SK-N-SH (cell line): Measurements from ENCODE around the gene SCTR. TPM values are rescaled to one million over a fixed set of nuclear protein-coding genes. Genes with fewer than 3 reads are reported as not detected.

Experiments
- CTCF ChIA-PET: fragments of 300-600, 350-600 bp; formaldehyde crosslinking; extraction: SDS; loops from one replicate; lab custom pipeline; 2021; lab: Yijun Ruan, JAX
- POLR2A ChIA-PET: fragments of 350-600 bp; sonication (Branson Sonifier 250); formaldehyde crosslinking; extraction: SDS; loops from one replicate; lab custom pipeline; 2020; ENCODE audit warnings: antibody characterized with exemption, inconsistent platforms; lab: Yijun Ruan, JAX
- DNase-seq: peaks from one replicate; pipeline ENCODE4 v3.0.0; 2012
- H2AFZ ChIP-seq: fragments of 200-600 bp; sonication (generic); 2 replicates; pipeline ENCODE4 v1.8.1; 2016; ENCODE audit warnings: antibody characterized with exemption, mild to moderate bottlenecking, low read depth
- H3F3A ChIP-seq: fragments of 200-600 bp; sonication (generic); replicated peaks from 2 replicates; pipeline ENCODE3; 2016; ENCODE audit warnings: antibody characterized with exemption, mild to moderate bottlenecking; ENCODE audit not compliant: insufficient read depth
- H3K27ac ChIP-seq, 2 experiments: fragments of 200-500 bp in 1 of 2; fragments of 200-600 bp in 1 of 2; sonication (Bioruptor generic) in 1 of 2; sonication (generic), shearing (Covaris generic) in 1 of 2; 2 replicates each; pipeline versions ENCODE4 v1.5.1 to v1.6.1; 2014 to 2016; ENCODE audit warnings: low read depth in 2 of 2, inconsistent platforms in 1 of 2, low read length in 1 of 2, mild to moderate bottlenecking in 1 of 2, mixed read lengths in 1 of 2
- H3K27me3 ChIP-seq: fragments of 200-600 bp; sonication (generic), shearing (Covaris generic); 2 replicates; pipeline ENCODE4 v1.6.1; 2016; ENCODE audit warnings: mixed run types; ENCODE audit not compliant: insufficient read depth
- H3K36me3 ChIP-seq, 2 experiments: fragments of 200-500 bp in 1 of 2; fragments of 200-600 bp in 1 of 2; sonication (Bioruptor generic) in 1 of 2; sonication (generic) in 1 of 2; replicated peaks in 1 of 2; 2 replicates each; pipeline versions ENCODE3 to v1.5.1; 2014 to 2016; ENCODE audit warnings: low read length in 1 of 2, mild to moderate bottlenecking in 1 of 2; ENCODE audit not compliant: insufficient read depth in 2 of 2, control insufficient read depth in 1 of 2
- H3K4me1 ChIP-seq, 2 experiments: fragments of 200-500 bp in 1 of 2; fragments of 200-600 bp in 1 of 2; sonication (Bioruptor generic) in 1 of 2; sonication (generic), shearing (Covaris generic) in 1 of 2; 2 replicates each; pipeline versions ENCODE4 v1.5.1 to v1.6.1; 2014 to 2016; ENCODE audit warnings: low read depth in 1 of 2, low read length in 1 of 2, mixed run types in 1 of 2; ENCODE audit not compliant: insufficient read depth in 2 of 2, control insufficient read depth in 1 of 2
- H3K4me2 ChIP-seq: fragments of 200-600 bp; sonication (generic), shearing (Covaris generic); 2 replicates; pipeline ENCODE4 v1.6.1; 2017; ENCODE audit warnings: mixed run types
- H3K4me3 ChIP-seq, 2 experiments: fragments of 200-500 bp in 1 of 2; fragments of 200-600 bp in 1 of 2; sonication (Bioruptor generic) in 1 of 2; sonication (generic), shearing (Covaris generic) in 1 of 2; 2 replicates each; pipeline versions ENCODE4 v1.5.1 to v1.8.1; 2014 to 2016; ENCODE audit warnings: low read depth in 2 of 2, inconsistent platforms in 1 of 2, low read length in 1 of 2, mild to moderate bottlenecking in 1 of 2, mixed read lengths in 1 of 2, moderate library complexity in 1 of 2
- H3K79me2 ChIP-seq: fragments of 200-600 bp; sonication (generic); 2 replicates; pipeline ENCODE4 v1.8.1; 2017; ENCODE audit warnings: mild to moderate bottlenecking; ENCODE audit not compliant: insufficient read depth
- H3K9ac ChIP-seq: fragments of 200-600 bp; sonication (generic); 2 replicates; pipeline ENCODE4 v1.6.1; 2017; ENCODE audit warnings: mixed run types
- H3K9me2 ChIP-seq: fragments of 200-600 bp; sonication (generic); 2 replicates; pipeline ENCODE4 v1.6.1; 2017; ENCODE audit warnings: mixed run types
- H3K9me3 ChIP-seq: fragments of 200-600 bp; sonication (generic); 2 replicates; pipeline ENCODE4 v1.6.1; 2017; ENCODE audit warnings: mixed run types, mild to moderate bottlenecking, moderate library complexity
- H4K20me1 ChIP-seq: fragments of 200-600 bp; sonication (generic); 2 replicates; pipeline ENCODE4 v1.6.1; 2017; ENCODE audit warnings: mild to moderate bottlenecking, mixed run types; ENCODE audit not compliant: insufficient read depth
- CHD2 ChIP-seq: fragments of 150-350 bp; IDR thresholded peaks from 2 replicates; pipeline ENCODE4 v1.6.1; 2018; ENCODE audit warnings: low read length; ENCODE audit not compliant: partially characterized antibody
- EZH2phosphoT487 ChIP-seq: fragments of 200-600 bp; sonication (generic); IDR thresholded peaks from 2 replicates; pipeline ENCODE4 v1.6.1; 2017; ENCODE audit warnings: low read depth, mixed run types, mild to moderate bottlenecking, antibody characterized with exemption, moderate library complexity, borderline replicate concordance
- FOXJ3 ChIP-seq: sonication (generic); formaldehyde crosslinking; IDR thresholded peaks from 2 replicates; pipeline ENCODE4 v1.5.1; 2020; ENCODE audit warnings: mild to moderate bottlenecking, missing genetic modification reagents
- FOXM1 ChIP-seq: IDR thresholded peaks from 2 replicates; pipeline ENCODE4 v1.4.0; 2012; ENCODE audit warnings: low read depth, mild to moderate bottlenecking
- GABPA ChIP-seq: IDR thresholded peaks from 2 replicates; pipeline ENCODE4 v1.4.0; 2012; ENCODE audit warnings: low read depth, mild to moderate bottlenecking
- GATA2 ChIP-seq: sonication (generic); formaldehyde crosslinking; IDR thresholded peaks from 2 replicates; pipeline ENCODE4 v1.5.0; 2020; ENCODE audit warnings: mild to moderate bottlenecking, missing genetic modification reagents
- IRF3 ChIP-seq: fragments of 150-350 bp; IDR thresholded peaks from 2 replicates; pipeline ENCODE4 v1.6.1; 2016; ENCODE audit warnings: mild to moderate bottlenecking, low read depth, low read length
- JUND ChIP-seq: IDR thresholded peaks from 2 replicates; pipeline ENCODE4 v1.4.0; 2012
- MEF2A ChIP-seq: IDR thresholded peaks from 2 replicates; pipeline ENCODE4 v1.4.0; 2012; ENCODE audit warnings: low read depth, borderline replicate concordance
- NRF1 ChIP-seq: IDR thresholded peaks from 2 replicates; pipeline ENCODE4 v1.6.1; 2012; ENCODE audit warnings: low read depth, mild to moderate bottlenecking, low read length
- POLR2AphosphoS5 ChIP-seq: IDR thresholded peaks from 2 replicates; pipeline ENCODE4 v1.6.1; 2012; ENCODE audit warnings: low read depth, low read length
- RCOR1 ChIP-seq: fragments of 150-350 bp; IDR thresholded peaks from 2 replicates; pipeline ENCODE4 v1.6.1; 2017; ENCODE audit warnings: antibody characterized with exemption, low read length
- RFX5 ChIP-seq: IDR thresholded peaks from 2 replicates; pipeline ENCODE4 v1.6.1; 2012; ENCODE audit warnings: mild to moderate bottlenecking, improper control_type of control experiment, low read length
- RXRA ChIP-seq: IDR thresholded peaks from 2 replicates; pipeline ENCODE4 v1.4.0; 2012; ENCODE audit warnings: low read depth, mild to moderate bottlenecking, borderline replicate concordance
- TAF1 ChIP-seq: IDR thresholded peaks from 2 replicates; pipeline ENCODE4 v1.6.1; 2012; ENCODE audit warnings: low read depth, mild to moderate bottlenecking, low read length, moderate library complexity, borderline replicate concordance
- TEAD4 ChIP-seq: IDR thresholded peaks from 2 replicates; pipeline ENCODE4 v1.4.0; 2012; ENCODE audit warnings: mild to moderate bottlenecking, borderline replicate concordance; ENCODE audit not compliant: insufficient read depth
- YY1 ChIP-seq: IDR thresholded peaks from 2 replicates; pipeline ENCODE4 v1.4.0; 2012; ENCODE audit warnings: low read depth, mild to moderate bottlenecking
- ZBTB33 ChIP-seq: IDR thresholded peaks from 2 replicates; pipeline ENCODE4 v1.4.0; 2012; ENCODE audit warnings: low read depth, borderline replicate concordance
- WGBS: methylation state at CpG from one replicate; pipeline ENCODE4 v1.1.6; 2017; ENCODE audit warnings: low lambda C conversion rate; 5-methylcytosine and 5-hydroxymethylcytosine counted together
- polyA plus RNA-seq, 3 experiments: library from polyadenylated mRNA; depleted of rRNA; stranded (reverse); fragments of >200 nt; gene quantifications; 2 replicates each; pipeline ENCODE4 v1.2.3, GENCODE V29; 2012
- TF ChIP-seq, protein P1 (sequence below): IDR thresholded peaks from 2 replicates; pipeline ENCODE4 v1.4.0; 2012; ENCODE audit warnings: low read depth, borderline replicate concordance
- TF ChIP-seq, protein P2 (sequence below): IDR thresholded peaks from 2 replicates; pipeline ENCODE4 v1.4.0; 2012; ENCODE audit warnings: low read depth
- TF ChIP-seq, protein P3 (sequence below): fragments of 150-350 bp; IDR thresholded peaks from 2 replicates; pipeline ENCODE4 v1.6.1; 2017; ENCODE audit warnings: antibody characterized with exemption, low read length, low read depth, borderline replicate concordance

SCTR gene
- polyA plus RNA-seq, 1 of the 3 experiments (the other 2 are of a cell fraction) = not detected

- no peaks in the 10 kb centered on the region for H3K9me2 ChIP-seq
- DNase-seq = no peak
- no peak overlapping the region for H3K9ac ChIP-seq
- no peaks in the 10 kb centered on the region for H3K79me2 ChIP-seq
- H2AFZ ChIP-seq = no peak overlapping the region
- TF ChIP-seq FOXJ3 (no peak), GABPA (no peak), IRF3 (no peak), CHD2 (no peak), RXRA (no peak), TEAD4 (no peak), EZH2phosphoT487 (no peak), YY1 (no peak)
- TF ChIP-seq, protein P1, sequence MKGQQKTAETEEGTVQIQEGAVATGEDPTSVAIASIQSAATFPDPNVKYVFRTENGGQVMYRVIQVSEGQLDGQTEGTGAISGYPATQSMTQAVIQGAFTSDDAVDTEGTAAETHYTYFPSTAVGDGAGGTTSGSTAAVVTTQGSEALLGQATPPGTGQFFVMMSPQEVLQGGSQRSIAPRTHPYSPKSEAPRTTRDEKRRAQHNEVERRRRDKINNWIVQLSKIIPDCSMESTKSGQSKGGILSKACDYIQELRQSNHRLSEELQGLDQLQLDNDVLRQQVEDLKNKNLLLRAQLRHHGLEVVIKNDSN = no peak
- TF ChIP-seq, protein P2, sequence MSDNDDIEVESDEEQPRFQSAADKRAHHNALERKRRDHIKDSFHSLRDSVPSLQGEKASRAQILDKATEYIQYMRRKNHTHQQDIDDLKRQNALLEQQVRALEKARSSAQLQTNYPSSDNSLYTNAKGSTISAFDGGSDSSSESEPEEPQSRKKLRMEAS = no peak
- TF ChIP-seq, protein P3, sequence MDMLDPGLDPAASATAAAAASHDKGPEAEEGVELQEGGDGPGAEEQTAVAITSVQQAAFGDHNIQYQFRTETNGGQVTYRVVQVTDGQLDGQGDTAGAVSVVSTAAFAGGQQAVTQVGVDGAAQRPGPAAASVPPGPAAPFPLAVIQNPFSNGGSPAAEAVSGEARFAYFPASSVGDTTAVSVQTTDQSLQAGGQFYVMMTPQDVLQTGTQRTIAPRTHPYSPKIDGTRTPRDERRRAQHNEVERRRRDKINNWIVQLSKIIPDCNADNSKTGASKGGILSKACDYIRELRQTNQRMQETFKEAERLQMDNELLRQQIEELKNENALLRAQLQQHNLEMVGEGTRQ = no peak
- no peak overlapping the region for H3K4me2 ChIP-seq
- H3K27me3 ChIP-seq = no peaks in the 10 kb centered on the region
- H3K36me3 ChIP-seq = no peaks in the 10 kb centered on the region
- POLR2A ChIA-PET = no interaction called here
- H3F3A ChIP-seq = no peaks in the 10 kb centered on the region
- WGBS = 40% methylated on average over 2 of the region's 2 CpGs
- CTCF ChIA-PET = interaction anchor here (0.9 to 1.3 kb wide), 3 partner anchors 12 to 142 kb away, joined by 3 to 5 read pairs (median 3); no protein-coding TSS in a partner anchor
- no peaks in the 10 kb centered on the region for H3K4me1 ChIP-seq
- H3K4me3 ChIP-seq = no peak overlapping the region
- no peak overlapping the region for H3K27ac ChIP-seq
- H3K9me3 ChIP-seq = no peaks in the 10 kb centered on the region
- H4K20me1 ChIP-seq = no peaks in the 10 kb centered on the region
Measured at GRCh38 chr2:119516121-119516520, 8.2 kb downstream of the SCTR start.

DNA sequence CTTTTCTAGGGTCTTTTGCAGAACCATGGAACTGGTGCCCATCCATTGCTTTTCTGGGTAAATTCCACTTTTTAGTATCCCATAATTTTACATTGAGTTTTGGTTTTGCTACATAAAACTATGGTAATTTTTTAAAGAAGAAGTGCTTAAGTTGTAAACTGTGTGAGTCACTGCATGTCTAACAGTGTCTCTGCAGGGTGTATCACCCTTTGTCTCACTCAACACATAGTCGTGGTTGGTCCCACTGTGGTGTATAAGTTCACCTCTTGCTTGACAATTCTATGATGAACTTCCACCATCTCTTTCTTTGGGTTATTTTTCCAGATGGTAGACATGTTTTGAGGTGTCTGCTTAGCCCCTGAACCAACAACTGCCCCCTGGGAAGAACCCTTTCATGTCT, 10.5 kb downstream of the SCTR start:
- H3K4me3 ChIP-seq = no peak overlapping the region
- H3K36me3 ChIP-seq = no peaks in the 10 kb centered on the region
- H3K27ac ChIP-seq = no peak overlapping the region
- no peaks in the 10 kb centered on the region for H3K79me2 ChIP-seq
- H3K4me2 ChIP-seq = no peak overlapping the region
- no peaks in the 10 kb centered on the region for H3K27me3 ChIP-seq
- DNase-seq = no peak
- ChIA-PET CTCF (no interaction called here), POLR2A (no interaction called here)
- H3K4me1 ChIP-seq = no peaks in the 10 kb centered on the region
- H3K9me3 ChIP-seq = no peaks in the 10 kb centered on the region
- no peak overlapping the region for H2AFZ ChIP-seq
- H3K9me2 ChIP-seq = no peaks in the 10 kb centered on the region
- H3F3A ChIP-seq = no peaks in the 10 kb centered on the region
- no peaks in the 10 kb centered on the region for H4K20me1 ChIP-seq
- WGBS = 11% methylated on average over 1 of the region's 1 CpG
- H3K9ac ChIP-seq = no peak overlapping the region
- no peak for TF ChIP-seq NRF1
- TF ChIP-seq IRF3 = no peak
- no peak for TF ChIP-seq POLR2AphosphoS5
- no peak for TF ChIP-seq MEF2A
- no peak for TF ChIP-seq RXRA
- TF ChIP-seq, protein P3 = no peak
- TF ChIP-seq GATA2 (CRISPR knock-in tag) = no peak
- TF ChIP-seq TAF1 = no peak
- no peak for TF ChIP-seq JUND
- no peak for TF ChIP-seq RFX5
- no peak for TF ChIP-seq FOXM1
- TF ChIP-seq RCOR1 = no peak
- no peak for TF ChIP-seq FOXJ3
- TF ChIP-seq ZBTB33 = no peak
